ENCODE results near the gene IFIT3.

IFIT3 gene

GRCh38 chr10:89330537-89331212, 2.9 kb downstream of the IFIT3 start:
- TF ChIP-seq REST (IDR thresholded peaks at IDR 0.05; ENCODE audit: low read depth) = no peak
- no peak for TF ChIP-seq TAF1 (IDR thresholded peaks at IDR 0.05; ENCODE audit: low read depth)
- no peak for TF ChIP-seq ZBTB7A (IDR thresholded peaks at IDR 0.05; ENCODE audit: low read depth)
- TF ChIP-seq EP300 (IDR thresholded peaks at IDR 0.05; ENCODE audit: borderline replicate concordance) = no peak

- no peak for TF ChIP-seq ZBTB7A (IDR thresholded peaks at IDR 0.05; ENCODE audit: low read depth)
- no peak for TF ChIP-seq TCF12 (IDR thresholded peaks at IDR 0.05; ENCODE audit: low read depth)
- TF ChIP-seq FOXM1 (IDR thresholded peaks at IDR 0.05; ENCODE audit: borderline replicate concordance, low read depth) = no peak
- TF ChIP-seq YY1 (IDR thresholded peaks at IDR 0.05; ENCODE audit: low read depth) = no peak
- TF ChIP-seq REST (IDR thresholded peaks at IDR 0.05; ENCODE audit: low read depth) = no peak
- TF ChIP-seq EP300 (IDR thresholded peaks at IDR 0.05; ENCODE audit: borderline replicate concordance) = no peak
- no peak for TF ChIP-seq RAD21 (IDR thresholded peaks at IDR 0.05; ENCODE audit: low read depth)
- TF ChIP-seq TEAD4 (IDR thresholded peaks at IDR 0.05) = no peak
- no peak for TF ChIP-seq TAF1 (IDR thresholded peaks at IDR 0.05; ENCODE audit: low read depth)
- no peak for TF ChIP-seq USF1 (IDR thresholded peaks at IDR 0.05)
- no peak for TF ChIP-seq NFIC (IDR thresholded peaks at IDR 0.05)
- no peak for TF ChIP-seq CREB1 (IDR thresholded peaks at IDR 0.05; ENCODE audit: low read depth)
- TF ChIP-seq CEBPB (IDR thresholded peaks at IDR 0.05) = no peak
- no peak for TF ChIP-seq MAX (IDR thresholded peaks at IDR 0.05)
- TF ChIP-seq EGR1 (IDR thresholded peaks at IDR 0.05) = no peak
Measured at GRCh38 chr10:89332123-89332633, 4.4 kb downstream of the IFIT3 start.

GRCh38 chr10:89335226-89335625, 7.4 kb downstream of the IFIT3 start:
- TF ChIP-seq EGR1 (IDR thresholded peaks at IDR 0.05) (no peak), EP300 (IDR thresholded peaks at IDR 0.05; ENCODE audit: borderline replicate concordance) (no peak), NFIC (IDR thresholded peaks at IDR 0.05) (no peak), REST (IDR thresholded peaks at IDR 0.05; ENCODE audit: low read depth) (no peak), ZBTB7A (IDR thresholded peaks at IDR 0.05; ENCODE audit: low read depth) (no peak), CREB1 (IDR thresholded peaks at IDR 0.05; ENCODE audit: low read depth) (no peak), CEBPB (IDR thresholded peaks at IDR 0.05) (no peak), YY1 (IDR thresholded peaks at IDR 0.05; ENCODE audit: low read depth) (no peak), RAD21 (IDR thresholded peaks at IDR 0.05; ENCODE audit: low read depth) (no peak), FOXM1 (IDR thresholded peaks at IDR 0.05; ENCODE audit: borderline replicate concordance, low read depth) (no peak)

GRCh38 chr10:89336241-89336640, 8.4 kb downstream of the IFIT3 start:
- TF ChIP-seq TEAD4 (IDR thresholded peaks at IDR 0.05) = no peak

- TF ChIP-seq CREB1 (IDR thresholded peaks at IDR 0.05; ENCODE audit: low read depth) (no peak), CEBPB (IDR thresholded peaks at IDR 0.05) (no peak), TEAD4 (IDR thresholded peaks at IDR 0.05) (no peak), REST (IDR thresholded peaks at IDR 0.05; ENCODE audit: low read depth) (no peak), TCF12 (IDR thresholded peaks at IDR 0.05; ENCODE audit: low read depth) (no peak), USF1 (IDR thresholded peaks at IDR 0.05) (no peak), RAD21 (IDR thresholded peaks at IDR 0.05; ENCODE audit: low read depth) (no peak), EP300 (IDR thresholded peaks at IDR 0.05; ENCODE audit: borderline replicate concordance) (no peak), NFIC (IDR thresholded peaks at IDR 0.05) (no peak), YY1 (IDR thresholded peaks at IDR 0.05; ENCODE audit: low read depth) (no peak), FOXM1 (IDR thresholded peaks at IDR 0.05; ENCODE audit: borderline replicate concordance, low read depth) (no peak)
Measured at GRCh38 chr10:89337484-89337883, 9.7 kb downstream of the IFIT3 start.

Measured in Ishikawa (cell line).